DMS53 treated with DMSO at 0.1 percent for 48 hours (cell line): Measurements from ENCODE around the gene OSBPL10.
"Not testable (repeated sequence)": the region's sequence is repeated elsewhere in the genome, so short reads cannot be mapped to it uniquely, and the experiment has no call there.

Experiments
- DNase-seq: peaks from one replicate; lab custom pipeline; 2025; ENCODE audit not compliant: unreplicated experiment; lab: John Stamatoyannopoulos, UW

Gene OSBPL10

GRCh38 chr3:31892916-31893573, 88.0 kb downstream of the OSBPL10 start:
- no peak for DNase-seq

GRCh38 chr3:31892500-31892899, 88.6 kb downstream of the OSBPL10 start:
- no peak for DNase-seq

- no peak for DNase-seq
Observed at GRCh38 chr3:31891876-31892455, 89.1 kb downstream of the OSBPL10 start.

- no peak for DNase-seq
Observed at GRCh38 chr3:31890742-31891469, 90.2 kb downstream of the OSBPL10 start.

- no peak for DNase-seq
Observed at GRCh38 chr3:31890007-31890406, 91.1 kb downstream of the OSBPL10 start.

- no peak for DNase-seq
Observed at GRCh38 chr3:31885235-31885634, 95.8 kb downstream of the OSBPL10 start.

- DNase-seq: no peak
Observed at GRCh38 chr3:31884251-31884650, 96.8 kb downstream of the OSBPL10 start.

- no peak for DNase-seq
Observed at GRCh38 chr3:31882895-31883294, 98.2 kb downstream of the OSBPL10 start.

- no peak for DNase-seq
Observed at GRCh38 chr3:31882431-31882830, 98.6 kb downstream of the OSBPL10 start.

- DNase-seq: no peak
Observed at GRCh38 chr3:31880482-31881078, 100.5 kb downstream of the OSBPL10 start.

- no peak for DNase-seq
Observed at GRCh38 chr3:31880020-31880419, 101.0 kb downstream of the OSBPL10 start.

GRCh38 chr3:31879365-31879764, 101.7 kb downstream of the OSBPL10 start:
- DNase-seq: no peak

GRCh38 chr3:31878231-31878838, 102.7 kb downstream of the OSBPL10 start:
- DNase-seq: no peak

GRCh38 chr3:31876331-31876730, 104.7 kb downstream of the OSBPL10 start:
- no peak for DNase-seq

- no peak for DNase-seq
Observed at GRCh38 chr3:31875437-31875836, 105.6 kb downstream of the OSBPL10 start.

GRCh38 chr3:31873254-31873820, 107.7 kb downstream of the OSBPL10 start:
- no peak for DNase-seq

GRCh38 chr3:31871939-31872507, 109.0 kb downstream of the OSBPL10 start:
- DNase-seq: no peak

- DNase-seq: not testable (repeated sequence)
Observed at GRCh38 chr3:31870111-31870510, 111.0 kb downstream of the OSBPL10 start.

GRCh38 chr3:31868236-31868635, 112.8 kb downstream of the OSBPL10 start:
- DNase-seq: no peak

- no peak for DNase-seq
Observed at GRCh38 chr3:31862666-31863279, 118.3 kb downstream of the OSBPL10 start.
